Pulmonary artery endothelial cell (primary cell): Measurements from ENCODE around the gene UCP3. TPM values are rescaled to one million over a fixed set of nuclear protein-coding genes. Genes with fewer than 3 reads are reported as not detected.

Experiments
- DNase-seq: peaks from one replicate; pipeline ENCODE4 v3.0.0-alpha.2; 2011; ENCODE audit warnings: low read depth, low spot score
- total RNA-seq: library from RNA; depleted of rRNA; stranded (reverse); fragments of >200 nt; gene quantifications from 2 replicates; pipeline ENCODE4 v1.2.3, GENCODE V29; 2014

Gene UCP3
- total RNA-seq, 1 donor from 2014 or later = 0.26 TPM

- no peak for DNase-seq
These were observed 9.6 kb upstream of the UCP3 start for GRCh38 chr11:74018331-74019005.

- DNase-seq = no peak
These were observed 8.7 kb upstream of the UCP3 start for GRCh38 chr11:74017631-74018030.

- no peak for DNase-seq
These were observed 7.2 kb upstream of the UCP3 start for GRCh38 chr11:74015919-74016684.

DNA sequence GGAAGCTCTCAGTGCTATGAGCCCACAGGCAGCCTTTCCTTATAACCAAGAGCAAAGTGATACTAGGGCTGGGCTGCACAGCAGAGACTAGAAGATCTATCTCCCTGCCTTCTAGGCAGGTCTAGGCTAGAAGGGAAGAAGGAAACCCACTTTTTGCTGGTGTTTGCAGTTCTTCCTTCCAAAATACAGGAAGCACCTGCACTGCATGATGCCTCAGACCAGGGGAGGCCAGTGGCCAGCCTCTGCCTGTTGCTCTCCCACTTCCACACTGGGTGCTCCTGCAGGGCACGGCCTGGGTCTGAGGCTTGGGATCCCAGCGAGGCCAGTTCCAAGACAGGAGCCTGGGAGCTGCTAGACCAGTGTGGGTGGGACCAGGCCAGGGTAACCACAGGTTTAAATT is 6.0 kb upstream of the UCP3 start:
- DNase-seq = no peak

- no peak for DNase-seq
These were observed 4.3 kb upstream of the UCP3 start for GRCh38 chr11:74013141-74013540.

DNA sequence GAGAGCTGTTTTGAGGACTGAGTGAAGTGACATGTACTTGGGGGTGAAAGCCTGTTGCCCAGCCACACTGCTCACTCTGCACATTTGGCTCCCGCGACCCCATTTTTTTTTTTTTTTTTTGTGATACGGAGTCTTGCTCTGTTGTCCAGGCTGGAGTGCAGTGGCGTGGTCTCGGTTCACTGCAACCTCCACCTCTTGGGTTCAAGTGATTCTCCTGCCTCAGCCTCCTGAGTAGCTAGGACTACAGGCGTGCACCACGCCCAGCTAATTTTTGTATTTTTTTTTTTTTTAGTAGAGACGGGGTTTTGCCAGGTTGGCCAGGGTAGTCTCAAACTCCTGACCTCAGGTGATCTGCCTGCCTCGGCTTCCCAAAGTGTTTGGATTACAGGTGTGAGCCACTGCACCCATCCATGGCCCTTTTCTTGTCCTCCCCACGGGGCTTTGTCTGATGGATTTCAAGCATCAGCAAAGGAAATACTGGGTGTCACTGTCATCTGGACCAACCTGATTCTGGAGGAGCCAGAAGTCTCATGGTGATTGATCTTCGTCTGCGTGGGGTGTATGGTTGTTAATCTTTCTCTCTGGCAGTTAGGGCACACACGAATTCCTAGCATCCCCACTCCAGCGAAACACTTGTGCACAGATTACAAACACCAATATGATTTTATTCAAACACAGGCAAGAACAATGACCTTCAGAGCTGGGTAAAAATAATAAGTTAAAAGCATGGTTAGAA is 3.4 kb upstream of the UCP3 start:
- no peak for DNase-seq

GRCh38 chr11:74011360-74012073 is 2.6 kb upstream of the UCP3 start:
- no peak for DNase-seq

GRCh38 chr11:74010306-74011300 is 1.7 kb upstream of the UCP3 start:
- no peak for DNase-seq

GRCh38 chr11:74009675-74010305 is 905 bp upstream of the UCP3 start:
- no peak for DNase-seq

DNA sequence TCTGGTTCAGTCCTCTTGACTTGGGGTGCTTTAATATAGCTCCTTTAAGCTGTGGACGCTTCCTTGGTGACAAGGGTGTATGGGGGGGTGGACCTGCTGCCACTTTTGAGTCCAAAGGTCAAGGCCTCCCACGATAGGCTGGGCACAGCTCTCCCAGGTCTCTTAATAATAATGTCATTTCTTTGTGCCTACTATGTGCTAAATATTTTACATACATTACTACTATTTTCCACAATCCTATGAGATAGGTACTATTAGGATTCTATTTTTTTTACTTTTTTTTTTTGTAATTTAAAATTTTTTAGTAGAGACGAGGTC is 304 bp upstream of the UCP3 start:
- no peak for DNase-seq

DNA sequence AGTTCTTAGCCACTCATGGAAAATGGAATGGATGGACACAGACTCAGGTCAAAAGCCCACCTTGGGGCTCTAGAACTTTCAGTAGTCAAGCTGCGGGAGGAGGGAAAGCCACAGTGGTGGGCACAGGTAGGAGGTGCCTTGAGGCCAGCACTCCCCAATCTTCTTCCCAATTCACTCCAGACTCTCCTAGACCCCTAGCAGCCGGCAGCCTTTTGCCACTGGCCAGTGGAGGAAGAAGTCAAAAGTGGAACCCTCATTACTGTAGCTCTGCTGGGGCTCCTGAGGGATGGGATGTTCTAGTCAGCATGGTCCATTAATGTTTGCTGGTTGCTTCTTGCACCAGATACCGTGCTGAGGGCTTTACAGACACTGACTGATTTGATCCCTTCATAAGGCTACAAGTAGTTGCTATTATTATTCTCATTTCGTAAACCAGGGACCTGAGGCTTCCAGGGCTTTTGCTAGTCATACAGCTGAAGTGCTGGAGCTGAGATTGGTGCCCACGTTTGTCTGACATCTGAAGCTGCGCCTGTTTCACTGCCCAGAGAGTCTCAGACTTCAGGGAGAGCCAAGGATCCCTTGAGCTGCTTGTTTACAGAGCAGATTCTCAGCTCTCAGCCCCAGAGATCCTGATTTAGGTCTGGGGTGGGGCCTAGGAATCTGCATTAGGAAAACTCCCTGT is 1.1 kb downstream of the UCP3 start:
- no peak for DNase-seq

DNA sequence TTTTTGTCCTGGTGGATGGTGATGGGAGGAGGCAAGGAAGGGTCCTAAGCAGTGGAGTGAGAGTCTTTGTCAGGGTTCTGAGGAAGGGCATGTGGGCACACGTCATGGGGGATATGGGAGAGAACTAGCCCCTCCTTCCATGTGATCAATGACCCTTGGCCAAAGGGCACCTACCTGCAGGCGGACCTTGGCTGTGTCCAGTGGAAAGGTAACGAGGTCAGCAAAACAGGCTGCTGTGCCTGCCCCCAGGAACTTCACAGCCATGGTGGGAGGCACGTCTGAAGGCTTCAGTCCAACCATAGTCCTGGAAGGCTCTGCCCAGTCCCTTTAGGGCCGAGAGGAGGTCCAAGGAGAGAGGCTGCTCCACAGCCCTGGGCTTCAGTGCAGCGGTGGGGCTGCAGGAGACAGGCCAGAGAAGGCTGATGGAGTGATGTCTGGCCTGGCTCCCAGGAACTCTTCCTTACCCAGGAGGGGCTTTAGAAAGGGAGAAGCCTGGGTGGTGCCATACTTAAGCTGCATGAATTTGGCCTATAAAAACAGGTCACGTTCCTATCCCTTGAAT is 2.1 kb downstream of the UCP3 start:
- DNase-seq = no peak

- no peak for DNase-seq
These were observed 3.0 kb downstream of the UCP3 start for GRCh38 chr11:74005721-74006517.

- DNase-seq = no peak
These were observed 3.9 kb downstream of the UCP3 start for GRCh38 chr11:74004759-74005615.

- DNase-seq = no peak
These were observed 4.7 kb downstream of the UCP3 start for GRCh38 chr11:74004046-74004695.

DNA sequence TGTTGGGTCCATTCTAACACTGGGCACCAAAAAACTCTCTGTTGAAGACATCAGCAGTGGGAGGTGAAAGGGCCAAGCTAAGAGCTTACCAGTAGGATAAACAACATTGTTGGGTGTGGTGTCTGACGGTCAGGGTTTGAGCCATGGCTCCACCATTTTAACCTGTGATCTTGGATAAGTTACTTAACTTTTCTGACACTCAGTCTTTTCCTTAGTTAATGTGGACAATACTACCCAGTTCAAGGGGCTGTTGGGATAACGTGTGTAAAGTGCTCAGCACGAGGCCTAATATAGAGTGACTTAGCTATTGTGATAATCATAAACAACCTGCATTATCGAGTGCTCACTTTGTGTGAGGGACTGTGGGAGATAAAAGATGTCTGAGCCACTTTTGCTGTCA is 6.1 kb downstream of the UCP3 start:
- DNase-seq = no peak

- no peak for DNase-seq
These were observed 7.0 kb downstream of the UCP3 start for GRCh38 chr11:74001822-74002286.
